K562 (cell line): ENCODE results near the gene PHF12. TPM values are rescaled to one million over a fixed set of nuclear protein-coding genes. Genes with fewer than 3 reads are reported as not detected.

Experiments
- BCL6 ChIP-seq: fragments of 250-450 bp; sonication (Bioruptor Pico); IDR thresholded peaks from 2 replicates; pipeline ENCODE4 v1.4.0; 2020
- CBFB ChIP-seq: sonication (generic); formaldehyde crosslinking; IDR thresholded peaks from 2 replicates; pipeline ENCODE4 v1.4.0; 2020; ENCODE audit warnings: mild to moderate bottlenecking, missing genetic modification reagents
- CC2D1A ChIP-seq: fragments of 450-650 bp; IDR thresholded peaks from 2 replicates; pipeline ENCODE4 v1.6.1; 2017; ENCODE audit warnings: mild to moderate bottlenecking
- EHMT2 ChIP-seq: fragments of 450-650 bp; IDR thresholded peaks from 2 replicates; pipeline ENCODE4 v1.6.1; 2018; ENCODE audit warnings: antibody characterized with exemption
- HES1 ChIP-seq: fragments of 450-650 bp; IDR thresholded peaks from 2 replicates; pipeline ENCODE4 v1.6.1; 2016; ENCODE audit warnings: low read depth, mild to moderate bottlenecking, moderate library complexity
- HMG20A ChIP-seq: fragments of 450-650 bp; formaldehyde crosslinking; conservative IDR thresholded peaks from 2 replicates; pipeline ENCODE4 v1.4.0; 2020; ENCODE audit warnings: mild to moderate bottlenecking, mixed read lengths
- IFI16 ChIP-seq: fragments of 250-450 bp; sonication (Bioruptor Pico); IDR thresholded peaks from 2 replicates; pipeline ENCODE4 v2.1.2; 2022; ENCODE audit warnings: mild to moderate bottlenecking, inconsistent platforms
- KDM1A ChIP-seq, 2 experiments: fragments of 450-650 bp; IDR thresholded peaks; 2 replicates each; pipeline ENCODE4 v1.6.1; 2016; ENCODE audit warnings: mild to moderate bottlenecking in 2 of 2
- KLF1 ChIP-seq: fragments of 450-650 bp; IDR thresholded peaks from 2 replicates; pipeline ENCODE4 v1.6.1; 2016; ENCODE audit warnings: missing genetic modification characterization, missing compliant biosample characterization
- MBD2 ChIP-seq: sonication (generic); IDR thresholded peaks from 2 replicates; pipeline ENCODE4 v1.6.1; 2016; ENCODE audit warnings: low read depth, borderline replicate concordance
- PHF20 ChIP-seq: fragments of 450-650 bp; IDR thresholded peaks from 2 replicates; pipeline ENCODE4 v1.6.1; 2018; ENCODE audit not compliant: partially characterized antibody
- RBM14 ChIP-seq: fragments of 200-400 bp; formaldehyde crosslinking; IDR thresholded peaks from 2 replicates; pipeline ENCODE4 v1.6.1; 2018; ENCODE audit warnings: low read depth, mild to moderate bottlenecking, low read length, moderate library complexity, borderline replicate concordance; ENCODE audit not compliant: insufficient read depth
- SMAD1 ChIP-seq: fragments of 150-350 bp; IDR thresholded peaks from 2 replicates; pipeline ENCODE4 v1.6.1; 2014; ENCODE audit warnings: low read length, low read depth; ENCODE audit not compliant: partially characterized antibody
- SMARCA5 ChIP-seq: fragments of 450-650 bp; IDR thresholded peaks from 2 replicates; pipeline ENCODE4 v1.6.1; 2016
- SMARCE1 ChIP-seq: fragments of 450-650 bp; IDR thresholded peaks from 2 replicates; pipeline ENCODE4 v1.7.1; 2016; ENCODE audit warnings: mild to moderate bottlenecking
- SP1 ChIP-seq: sonication (generic); formaldehyde crosslinking; IDR thresholded peaks from 2 replicates; pipeline ENCODE4 v1.8.1; 2022; ENCODE audit warnings: mild to moderate bottlenecking, missing genetic modification reagents
- TEAD4 ChIP-seq, 2 experiments: sonication (generic) in 1 of 2; formaldehyde crosslinking in 1 of 2; IDR thresholded peaks; 2 replicates each; pipeline versions ENCODE4 v1.6.1 to v1.8.0; 2012 to 2022; ENCODE audit warnings: borderline replicate concordance in 1 of 2, inconsistent platforms in 1 of 2, low read length in 1 of 2, mild to moderate bottlenecking in 1 of 2, missing genetic modification reagents in 1 of 2
- TGIF2 ChIP-seq: sonication (generic); formaldehyde crosslinking; IDR thresholded peaks from 2 replicates; pipeline ENCODE4 v1.8.1; 2022; ENCODE audit warnings: mild to moderate bottlenecking, missing genetic modification reagents, moderate library complexity
- ZBTB17 ChIP-seq: fragments of 450-650 bp; formaldehyde crosslinking; IDR thresholded peaks from 2 replicates; pipeline ENCODE4 v1.4.0; 2020; ENCODE audit warnings: mild to moderate bottlenecking
- ZNF174 ChIP-seq: fragments of 250-450 bp; sonication (Bioruptor Pico); IDR thresholded peaks from 2 replicates; pipeline ENCODE4 v1.4.0; 2020; ENCODE audit warnings: mild to moderate bottlenecking
- ZNF3 ChIP-seq: fragments of 250-450 bp; sonication (Bioruptor Pico); IDR thresholded peaks from 2 replicates; pipeline ENCODE4 v1.5.0; 2021; ENCODE audit warnings: mild to moderate bottlenecking, moderate library complexity
- ZNF408 ChIP-seq: fragments of 250-450 bp; sonication (Bioruptor Pico); IDR thresholded peaks from 2 replicates; pipeline ENCODE4 v1.4.0; 2020; ENCODE audit warnings: low read depth, mild to moderate bottlenecking, moderate library complexity
- ZNF717 ChIP-seq: fragments of 250-450 bp; sonication (Bioruptor Pico); IDR thresholded peaks from 2 replicates; pipeline ENCODE4 v1.5.0; 2021
- ZNF76 ChIP-seq: fragments of 250-450 bp; sonication (Bioruptor Pico); IDR thresholded peaks from 2 replicates; pipeline ENCODE4 v1.4.0; 2020; ENCODE audit warnings: mild to moderate bottlenecking, moderate library complexity, borderline replicate concordance
- ZSCAN32 ChIP-seq: fragments of 450-650 bp; formaldehyde crosslinking; IDR thresholded peaks from 2 replicates; pipeline ENCODE4 v1.4.0; 2020; ENCODE audit warnings: mild to moderate bottlenecking, moderate library complexity
- polyA plus RNA-seq, 8 experiments: library from polyadenylated mRNA; depleted of rRNA in 4 of 8; stranded (reverse) in 5 of 8; unstranded in 3 of 8; fragments of >200 nt; fragmentation: Nextera tagmentation in 2 of 8; fragmentation: Illumina TruSeq in 1 of 8; extraction: Ambion mirVana in 2 of 8; extraction: Trizol in 1 of 8; gene quantifications; 2 replicates each; pipeline versions ENCODE4 v1.2.1 to v1.2.3, GENCODE V29; 2011 to 2014; ENCODE audit warnings: inconsistent platforms in 1 of 8, missing spikeins in 1 of 8
- total RNA-seq, 7 experiments: library from RNA; depleted of rRNA in 6 of 7; stranded (reverse); fragments of >200 nt in 6 of 7; fragmentation: Illumina TruSeq in 2 of 7; extraction: Trizol in 2 of 7; gene quantifications; 2 replicates each; pipeline versions ENCODE4 v1.2.1 to v1.2.3, GENCODE V29; 2011 to 2021; ENCODE audit warnings: low replicate concordance in 1 of 7
- TF ChIP-seq, protein P1 (sequence below): fragments of 250-450 bp; sonication (Bioruptor Pico); IDR thresholded peaks from 2 replicates; pipeline ENCODE4 v1.8.0; 2022; ENCODE audit warnings: inconsistent platforms, mild to moderate bottlenecking, moderate library complexity, borderline replicate concordance
- TF ChIP-seq, protein P2 (sequence below), 2 experiments: fragments of 200-800 bp in 1 of 2; sonication (Bioruptor generic) in 1 of 2; sonication (generic) in 1 of 2; formaldehyde crosslinking in 1 of 2; IDR thresholded peaks in 1 of 2; conservative IDR thresholded peaks in 1 of 2; 2 replicates each; pipeline versions ENCODE4 v1.5.0 to v1.6.1; 2016 to 2020; ENCODE audit warnings: missing compliant biosample characterization in 1 of 2, missing genetic modification characterization in 1 of 2, missing genetic modification reagents in 1 of 2

PHF12 gene
- total and polyA plus RNA-seq, 9 of the 15 experiments (the other 6 are each of a cell fraction or from before 2014, with no cell fraction given): 0.82 to 31.3 (median 13.5) TPM

GRCh38 chr17:28864991-28865849 lies 86.1 kb downstream of the PHF12 start (continued):
- TF ChIP-seq, protein P1, sequence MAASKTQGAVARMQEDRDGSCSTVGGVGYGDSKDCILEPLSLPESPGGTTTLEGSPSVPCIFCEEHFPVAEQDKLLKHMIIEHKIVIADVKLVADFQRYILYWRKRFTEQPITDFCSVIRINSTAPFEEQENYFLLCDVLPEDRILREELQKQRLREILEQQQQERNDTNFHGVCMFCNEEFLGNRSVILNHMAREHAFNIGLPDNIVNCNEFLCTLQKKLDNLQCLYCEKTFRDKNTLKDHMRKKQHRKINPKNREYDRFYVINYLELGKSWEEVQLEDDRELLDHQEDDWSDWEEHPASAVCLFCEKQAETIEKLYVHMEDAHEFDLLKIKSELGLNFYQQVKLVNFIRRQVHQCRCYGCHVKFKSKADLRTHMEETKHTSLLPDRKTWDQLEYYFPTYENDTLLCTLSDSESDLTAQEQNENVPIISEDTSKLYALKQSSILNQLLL (CRISPR knock-in tag): no peak
- TF ChIP-seq MBD2 (peak; percentile 89), TGIF2 (CRISPR knock-in tag) (no peak), IFI16 (CRISPR knock-in tag) (peak; percentile 79), ZNF76 (CRISPR knock-in tag) (peak; percentile 86), ZBTB17 (peak; percentile 87), CBFB (CRISPR knock-in tag) (peak; percentile 86; the same call in 1 of the 2 replicates), EHMT2 (peak; percentile 29; the same call in 1 of the 2 replicates), HES1 (peak; percentile 93), ZNF717 (CRISPR knock-in tag) (0 out of 2 replicates have a peak, but pooled peaks have one; percentile 11), SMARCA5 (0 out of 2 replicates have a peak, but pooled peaks have one; percentile 10), SMAD1 (peak; percentile 95), BCL6 (CRISPR knock-in tag) (peak; percentile 85), TEAD4 (IDR thresholded peaks at IDR 0.05; ENCODE audit: low read length) (peak; percentile 99), TEAD4 (CRISPR knock-in tag; IDR thresholded peaks at IDR 0.05; ENCODE audit: borderline replicate concordance) (no peak), ZNF174 (CRISPR knock-in tag) (no peak), SP1 (CRISPR knock-in tag) (peak; percentile 83), ZSCAN32 (CRISPR knock-in tag) (no peak), KLF1 (peak; percentile 99), PHF20 (no peak), CC2D1A (peak; percentile 99), HMG20A (CRISPR knock-in tag) (no peak), SMARCE1 (peak; percentile 99), KDM1A (IDR thresholded peaks at IDR 0.05) (peak; percentile 99), RBM14 (no peak), ZNF3 (no peak), ZNF408 (CRISPR knock-in tag) (no peak)
- TF ChIP-seq, protein P2, sequence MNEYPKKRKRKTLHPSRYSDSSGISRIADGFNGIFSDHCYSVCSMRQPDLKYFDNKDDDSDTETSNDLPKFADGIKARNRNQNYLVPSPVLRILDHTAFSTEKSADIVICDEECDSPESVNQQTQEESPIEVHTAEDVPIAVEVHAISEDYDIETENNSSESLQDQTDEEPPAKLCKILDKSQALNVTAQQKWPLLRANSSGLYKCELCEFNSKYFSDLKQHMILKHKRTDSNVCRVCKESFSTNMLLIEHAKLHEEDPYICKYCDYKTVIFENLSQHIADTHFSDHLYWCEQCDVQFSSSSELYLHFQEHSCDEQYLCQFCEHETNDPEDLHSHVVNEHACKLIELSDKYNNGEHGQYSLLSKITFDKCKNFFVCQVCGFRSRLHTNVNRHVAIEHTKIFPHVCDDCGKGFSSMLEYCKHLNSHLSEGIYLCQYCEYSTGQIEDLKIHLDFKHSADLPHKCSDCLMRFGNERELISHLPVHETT (CRISPR knock-in tag; conservative IDR thresholded peaks at IDR 0.05 in 1 of 2, IDR thresholded peaks at IDR 0.05 in 1 of 2): peak in 1 of 2 experiments; percentile 89; a peak in 2 of 4 replicates
